B cell (primary cell): Measurements from ENCODE around the gene DNAJC11. TPM values are rescaled to one million over a fixed set of nuclear protein-coding genes. Genes with fewer than 3 reads are reported as not detected.

ENCODE experiments used
- ATAC-seq: fragments of 200-7000 bp; cut with Tn5 transposase; one replicate; pipeline ENCODE4 v1.10.0; 2021; ENCODE audit warnings: low read depth, mild to moderate bottlenecking, moderate number of reproducible peaks, moderate library complexity
- CTCF ChIA-PET: fragments of 350-600 bp; sonication (Branson Sonifier 250); formaldehyde crosslinking; loops from one replicate; lab custom pipeline; 2021; ENCODE audit warnings: antibody characterized with exemption, inconsistent platforms; lab: Charles Lee
- POLR2A ChIA-PET: fragments of 350-600 bp; sonication (Branson Sonifier 250); formaldehyde crosslinking; loops from one replicate; lab custom pipeline; 2021; ENCODE audit warnings: antibody characterized with exemption; lab: Charles Lee
- DNase-seq: peaks from one replicate; pipeline ENCODE4 v3.0.0; 2013
- H2AFZ ChIP-seq: 2 replicates; pipeline ENCODE4 v1.6.1; 2012; ENCODE audit warnings: mild to moderate bottlenecking, low read depth, low read length; ENCODE audit not compliant: insufficient read depth, poor library complexity, severe bottlenecking
- H3K27ac ChIP-seq, 2 donors: 1 replicate in 1 of 2; 2 replicates in 1 of 2; pipeline ENCODE4 v1.5.1; 2012 to 2013; ENCODE audit warnings: low read length in 2 of 2, mild to moderate bottlenecking in 2 of 2, moderate library complexity in 1 of 2
- H3K27me3 ChIP-seq, 4 experiments: fragments of 200-600 bp in 1 of 4; sonication (generic) in 1 of 4; replicated peaks in 1 of 4; 1 replicate in 2 of 4; 2 replicates in 2 of 4; pipeline versions ENCODE4 v1.6.1 to v1.7.0; 2013 to 2016; ENCODE audit warnings: low read length in 3 of 4, mild to moderate bottlenecking in 2 of 4, mixed read lengths in 1 of 4, moderate library complexity in 1 of 4; ENCODE audit not compliant: insufficient read depth in 4 of 4, control insufficient read depth in 3 of 4; ENCODE audit errors: control extremely low read depth in 1 of 4
- H3K36me3 ChIP-seq, 2 experiments: replicated peaks in 1 of 2; 1 replicate in 1 of 2; 2 replicates in 1 of 2; pipeline versions ENCODE4 v1.6.1 to v1.7.1; 2013; ENCODE audit warnings: low read length in 1 of 2; ENCODE audit not compliant: insufficient read depth in 2 of 2, control insufficient read depth in 1 of 2; ENCODE audit errors: control extremely low read depth in 1 of 2, extremely low read depth in 1 of 2
- H3K4me1 ChIP-seq, 2 donors: fragments of 200-600 bp in 1 of 2; sonication (generic) in 1 of 2; 1 replicate in 1 of 2; 2 replicates in 1 of 2; pipeline versions ENCODE4 v1.5.1 to v1.6.1; 2013 to 2017; ENCODE audit warnings: low read length in 2 of 2; ENCODE audit not compliant: control insufficient read depth in 2 of 2, insufficient read depth in 2 of 2
- H3K4me2 ChIP-seq: replicated peaks from 2 replicates; pipeline ENCODE3; 2012; ENCODE audit warnings: mild to moderate bottlenecking, low read depth, low read length; ENCODE audit not compliant: poor library complexity, severe bottlenecking
- H3K4me3 ChIP-seq, 5 experiments: fragments of 200-600 bp in 1 of 5; sonication (generic) in 1 of 5; 1 replicate in 3 of 5; 2 replicates in 2 of 5; pipeline versions ENCODE4 v1.5.1 to v1.7.0; 2011 to 2016; ENCODE audit warnings: low read length in 4 of 5, mild to moderate bottlenecking in 4 of 5, low read depth in 2 of 5, control low read depth in 1 of 5, moderate library complexity in 1 of 5; ENCODE audit not compliant: insufficient read depth in 1 of 5; ENCODE audit errors: control extremely low read depth in 1 of 5, extremely low read depth in 1 of 5
- H3K79me2 ChIP-seq: fragments of 200-600 bp; sonication (generic); one replicate; pipeline ENCODE4 v1.6.0; 2016; ENCODE audit warnings: low read length; ENCODE audit not compliant: control insufficient read depth, insufficient read depth
- H3K9ac ChIP-seq: fragments of 200-600 bp; sonication (generic); 2 replicates; pipeline ENCODE4 v1.6.1; 2017; ENCODE audit warnings: mild to moderate bottlenecking, low read length, moderate library complexity
- H3K9me3 ChIP-seq, 3 donors: one replicate each; pipeline versions ENCODE4 v1.6.1 to v1.7.1; 2013; ENCODE audit warnings: low read length in 2 of 3; ENCODE audit not compliant: control insufficient read depth in 2 of 3, insufficient read depth in 1 of 3; ENCODE audit errors: control extremely low read depth in 1 of 3
- H4K20me1 ChIP-seq: 2 replicates; pipeline ENCODE4 v1.6.0; 2012; ENCODE audit warnings: mild to moderate bottlenecking, low read length; ENCODE audit not compliant: insufficient read depth, control insufficient read depth, poor library complexity, severe bottlenecking
- H3K27ac Mint-ChIP-seq: one replicate; pipeline ENCODE4 v1.8.0; 2021; ENCODE audit warnings: mixed read lengths
- H3K27me3 Mint-ChIP-seq: one replicate; pipeline ENCODE4 v1.8.0; 2021; ENCODE audit warnings: mixed read lengths
- H3K4me1 Mint-ChIP-seq: one replicate; pipeline ENCODE4 v1.8.0; 2021; ENCODE audit warnings: mixed read lengths
- H3K4me3 Mint-ChIP-seq: one replicate; pipeline ENCODE4 v1.8.0; 2021; ENCODE audit warnings: mixed read lengths
- H3K9me3 Mint-ChIP-seq: one replicate; pipeline ENCODE4 v1.8.0; 2022; ENCODE audit warnings: mixed read lengths; ENCODE audit not compliant: insufficient read depth
- EZH2 ChIP-seq: IDR thresholded peaks from 2 replicates; pipeline ENCODE4 v1.6.1; 2012; ENCODE audit warnings: borderline replicate concordance, low read depth, mild to moderate bottlenecking, moderate library complexity, low read length; ENCODE audit not compliant: insufficient read depth, poor library complexity, severe bottlenecking
- WGBS: methylation state at CpG from one replicate; pipeline ENCODE4 v1.1.5; 2013; ENCODE audit warnings: missing lambda C conversion rate; ENCODE audit not compliant: insufficient coverage; 5-methylcytosine and 5-hydroxymethylcytosine counted together
- intact Hi-C: fragments of 100-400 bp; cut with micrococcal nuclease; formaldehyde crosslinking; loops from one replicate; pipeline ENCODE4 v1.10.0; 2022
- polyA plus RNA-seq: library from polyadenylated mRNA; depleted of rRNA; stranded (reverse); fragments of >200 nt; gene quantifications from 2 replicates; pipeline ENCODE4 v1.2.3, GENCODE V29; 2012
- total RNA-seq, 2 donors: library from RNA; stranded (reverse); fragments of 120-200 nt in 1 of 2; gene quantifications; 1 replicate in 1 of 2; 2 replicates in 1 of 2; pipeline versions ENCODE4 v1.2.3 to v1.2.4, GENCODE V29; 2013 to 2022
- TF ChIP-seq, protein P1 (sequence below): fragments of 200-600 bp; IDR thresholded peaks from one replicate; pipeline ENCODE4 v1.8.0; 2022; ENCODE audit warnings: antibody characterized with exemption, mild to moderate bottlenecking

Gene DNAJC11
- total and polyA plus RNA-seq, 2 donors (not counting 1 experiment from before 2014, with no cell fraction given) = 29.2 to 51.6 TPM

DNA sequence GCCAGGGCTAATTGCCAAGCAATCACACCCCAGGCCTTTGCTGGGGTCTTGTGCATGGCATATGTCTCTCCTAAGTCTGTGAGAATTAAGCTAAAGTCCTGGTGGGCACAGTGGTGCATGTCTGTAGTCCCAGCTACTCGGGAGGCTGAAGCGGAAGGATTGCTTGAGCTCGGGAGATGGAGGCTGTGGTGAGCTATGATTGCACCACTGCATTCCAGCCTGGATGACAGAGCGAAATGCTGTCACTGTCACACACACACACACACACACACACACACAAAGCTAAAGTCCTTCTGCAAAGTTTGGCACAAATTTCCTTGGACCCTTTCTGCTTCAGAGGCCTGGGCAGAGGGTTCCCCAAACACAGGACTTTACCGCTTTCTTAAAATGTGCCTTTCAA, 31.3 kb upstream of the DNAJC11 start:
- H3K9me3 Mint-ChIP-seq = no peaks in the 10 kb centered on the region
- no peak overlapping the region for H3K4me3 Mint-ChIP-seq
- Histone ChIP-seq H3K4me2 (no peak overlapping the region), H3K9me3 (no peaks in the 10 kb centered on the region), H3K36me3 (no peaks in the 10 kb centered on the region), H3K27ac (no peak overlapping the region), H3K4me1 (no peaks in the 10 kb centered on the region), H3K4me3 (no peak overlapping the region), H3K79me2 (no peaks in the 10 kb centered on the region), H3K27me3 (peaks cover 0 to 2% (median 0%) of the 10 kb centered on the region in 4 experiments), H2AFZ (no peak overlapping the region), H3K9ac (no peak overlapping the region), H4K20me1 (no peaks in the 10 kb centered on the region)
- peaks cover 3% of the 10 kb centered on the region for H3K27me3 Mint-ChIP-seq
- 100% methylated on average over 1 of the region's 5 CpGs for WGBS
- no peak overlapping the region for H3K27ac Mint-ChIP-seq
- DNase-seq (no peak), ATAC-seq (no peak)
- CTCF ChIA-PET = interaction anchor here (0.7 to 1.6 kb wide), 2 partner anchors 13 to 29 kb away, joined by 3 to 5 read pairs; no protein-coding TSS in a partner anchor
- POLR2A ChIA-PET = no interaction called here
- peaks cover 2% of the 10 kb centered on the region for H3K4me1 Mint-ChIP-seq
- intact Hi-C loops = no loop called here
- no peak for TF ChIP-seq EZH2
- TF ChIP-seq, protein P1, sequence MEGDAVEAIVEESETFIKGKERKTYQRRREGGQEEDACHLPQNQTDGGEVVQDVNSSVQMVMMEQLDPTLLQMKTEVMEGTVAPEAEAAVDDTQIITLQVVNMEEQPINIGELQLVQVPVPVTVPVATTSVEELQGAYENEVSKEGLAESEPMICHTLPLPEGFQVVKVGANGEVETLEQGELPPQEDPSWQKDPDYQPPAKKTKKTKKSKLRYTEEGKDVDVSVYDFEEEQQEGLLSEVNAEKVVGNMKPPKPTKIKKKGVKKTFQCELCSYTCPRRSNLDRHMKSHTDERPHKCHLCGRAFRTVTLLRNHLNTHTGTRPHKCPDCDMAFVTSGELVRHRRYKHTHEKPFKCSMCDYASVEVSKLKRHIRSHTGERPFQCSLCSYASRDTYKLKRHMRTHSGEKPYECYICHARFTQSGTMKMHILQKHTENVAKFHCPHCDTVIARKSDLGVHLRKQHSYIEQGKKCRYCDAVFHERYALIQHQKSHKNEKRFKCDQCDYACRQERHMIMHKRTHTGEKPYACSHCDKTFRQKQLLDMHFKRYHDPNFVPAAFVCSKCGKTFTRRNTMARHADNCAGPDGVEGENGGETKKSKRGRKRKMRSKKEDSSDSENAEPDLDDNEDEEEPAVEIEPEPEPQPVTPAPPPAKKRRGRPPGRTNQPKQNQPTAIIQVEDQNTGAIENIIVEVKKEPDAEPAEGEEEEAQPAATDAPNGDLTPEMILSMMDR = no peak

DNA sequence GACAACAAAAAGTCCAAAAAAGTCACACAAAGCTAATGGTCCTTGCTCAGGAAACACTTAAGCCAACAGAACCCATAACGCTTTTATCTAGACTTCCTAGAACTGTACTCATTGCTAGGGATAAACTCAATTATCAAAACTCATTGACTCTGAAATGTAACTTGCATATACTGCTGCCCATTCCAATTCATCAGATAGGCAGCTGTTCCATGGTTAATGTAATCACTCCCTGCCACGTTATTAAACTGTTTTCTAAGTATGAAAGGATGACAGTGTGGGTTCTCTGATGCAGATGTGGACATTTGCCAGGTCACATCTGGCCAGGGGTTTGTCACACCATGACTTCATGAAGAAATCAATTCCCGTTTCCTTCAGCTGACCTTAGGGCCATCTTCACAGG, 30.3 kb upstream of the DNAJC11 start:
- Mint-ChIP-seq H3K27me3 (peaks cover 3% of the 10 kb centered on the region), H3K4me3 (no peak overlapping the region), H3K4me1 (peaks cover 2% of the 10 kb centered on the region), H3K9me3 (no peaks in the 10 kb centered on the region), H3K27ac (no peak overlapping the region)
- Histone ChIP-seq H3K9me3 (no peaks in the 10 kb centered on the region), H3K4me2 (no peak overlapping the region), H2AFZ (no peak overlapping the region), H3K79me2 (no peaks in the 10 kb centered on the region), H3K36me3 (no peaks in the 10 kb centered on the region), H3K4me1 (no peaks in the 10 kb centered on the region), H3K27me3 (peaks cover 0 to 2% (median 0%) of the 10 kb centered on the region in 4 experiments), H3K9ac (no peak overlapping the region), H3K27ac (no peak overlapping the region), H3K4me3 (no peak overlapping the region), H4K20me1 (no peaks in the 10 kb centered on the region)
- POLR2A ChIA-PET = no interaction called here
- 100% methylated on average over 1 of the region's 3 CpGs for WGBS
- ATAC-seq = no peak
- intact Hi-C loops = no loop called here
- DNase-seq = no peak
- CTCF ChIA-PET = interaction anchor here (1.6 kb wide), 2 partner anchors 10 to 12 kb away, joined by 3 to 5 read pairs; no protein-coding TSS in a partner anchor
- TF ChIP-seq, protein P1 = no peak
- no peak for TF ChIP-seq EZH2
